ENCODE measurements around the gene CWH43.
"Not testable (repeated sequence)": the region's sequence is repeated elsewhere in the genome, so short reads cannot be mapped to it uniquely, and the experiment has no call there.

CWH43 gene

GRCh38 chr4:48944756-48945241 lies 41.3 kb upstream of the CWH43 start:
- no peak overlapping the region for H3K27ac Mint-ChIP-seq
- DNase-seq, result peak; percentile 11
- no peaks in the 10 kb centered on the region for H3K9me3 Mint-ChIP-seq
- no peak overlapping the region for H3K4me3 Mint-ChIP-seq
- peak; percentile 24 for TF ChIP-seq CTCF (IDR thresholded peaks at IDR 0.05)
- no peaks in the 10 kb centered on the region for H3K36me3 Mint-ChIP-seq (ENCODE audit: low read depth)
- H3K4me1 Mint-ChIP-seq, result no peaks in the 10 kb centered on the region
- peaks cover 8% of the 10 kb centered on the region for H3K27me3 Mint-ChIP-seq (ENCODE audit: low read depth, poor library complexity)

GRCh38 chr4:48945981-48946380 lies 40.1 kb upstream of the CWH43 start:
- DNase-seq, result no peak
- Mint-ChIP-seq H3K36me3 (ENCODE audit: low read depth) (no peaks in the 10 kb centered on the region), H3K4me1 (no peaks in the 10 kb centered on the region), H3K9me3 (no peaks in the 10 kb centered on the region), H3K27me3 (ENCODE audit: low read depth, poor library complexity) (peaks cover 8% of the 10 kb centered on the region), H3K27ac (no peak overlapping the region), H3K4me3 (no peak overlapping the region)
- TF ChIP-seq CTCF (IDR thresholded peaks at IDR 0.05), result no peak

- H3K36me3 Mint-ChIP-seq (ENCODE audit: low read depth), result no peaks in the 10 kb centered on the region
- no peak for TF ChIP-seq CTCF (IDR thresholded peaks at IDR 0.05)
- H3K4me1 Mint-ChIP-seq, result no peaks in the 10 kb centered on the region
- H3K27ac Mint-ChIP-seq, result no peak overlapping the region
- no peak for DNase-seq
- peaks cover 8% of the 10 kb centered on the region for H3K27me3 Mint-ChIP-seq (ENCODE audit: low read depth, poor library complexity)
- H3K9me3 Mint-ChIP-seq, result peaks cover 4% of the 10 kb centered on the region
- no peak overlapping the region for H3K4me3 Mint-ChIP-seq
These were observed 38.3 kb upstream of the CWH43 start for GRCh38 chr4:48947731-48948130.

- no peaks in the 10 kb centered on the region for H3K4me1 Mint-ChIP-seq
- no peak overlapping the region for H3K27ac Mint-ChIP-seq
- no peak overlapping the region for H3K4me3 Mint-ChIP-seq
- H3K36me3 Mint-ChIP-seq (ENCODE audit: low read depth), result no peaks in the 10 kb centered on the region
- peaks cover 4% of the 10 kb centered on the region for H3K9me3 Mint-ChIP-seq
- DNase-seq, result no peak
- no peak for TF ChIP-seq CTCF (IDR thresholded peaks at IDR 0.05)
- H3K27me3 Mint-ChIP-seq (ENCODE audit: low read depth, poor library complexity), result peaks cover 2% of the 10 kb centered on the region
These were observed 37.0 kb upstream of the CWH43 start for GRCh38 chr4:48949086-48949485.

GRCh38 chr4:48949518-48950219 lies 36.4 kb upstream of the CWH43 start:
- Mint-ChIP-seq H3K27ac (no peak overlapping the region), H3K27me3 (ENCODE audit: low read depth, poor library complexity) (no peaks in the 10 kb centered on the region), H3K36me3 (ENCODE audit: low read depth) (no peaks in the 10 kb centered on the region), H3K4me1 (no peaks in the 10 kb centered on the region), H3K9me3 (peaks cover 4% of the 10 kb centered on the region), H3K4me3 (no peak overlapping the region)
- no peak for DNase-seq
- TF ChIP-seq CTCF (IDR thresholded peaks at IDR 0.05), result no peak

GRCh38 chr4:48954314-48954713 lies 31.8 kb upstream of the CWH43 start:
- DNase-seq, result no peak
- H3K36me3 Mint-ChIP-seq (ENCODE audit: low read depth), result no peaks in the 10 kb centered on the region
- H3K27me3 Mint-ChIP-seq (ENCODE audit: low read depth, poor library complexity), result peaks cover 6% of the 10 kb centered on the region
- no peak overlapping the region for H3K27ac Mint-ChIP-seq
- TF ChIP-seq CTCF (IDR thresholded peaks at IDR 0.05), result no peak
- H3K4me1 Mint-ChIP-seq, result no peaks in the 10 kb centered on the region
- H3K4me3 Mint-ChIP-seq, result no peak overlapping the region
- peaks cover 4% of the 10 kb centered on the region for H3K9me3 Mint-ChIP-seq

- H3K4me3 Mint-ChIP-seq; H3K36me3 Mint-ChIP-seq (ENCODE audit: low read depth); H3K27ac Mint-ChIP-seq; H3K4me1 Mint-ChIP-seq; H3K9me3 Mint-ChIP-seq; H3K27me3 Mint-ChIP-seq (ENCODE audit: low read depth, poor library complexity); DNase-seq: not testable (repeated sequence)
These were observed 28.7 kb upstream of the CWH43 start for GRCh38 chr4:48957366-48957765.

All from nephron progenitor cell (in vitro differentiated cells).